Esophagus muscularis mucosa (tissue), 3 donors: ENCODE measurements around the gene TMEM174.

Source experiments
- POLR2AphosphoS5 ChIP-seq, 2 donors: sonication (generic); formaldehyde crosslinking; IDR thresholded peaks; one replicate each; pipeline ENCODE4 v1.6.1; 2017; ENCODE audit warnings: antibody characterized with exemption in 2 of 2
- TF ChIP-seq, protein P1 (sequence below), 3 experiments: fragments of 200-600 bp in 2 of 3; fragments of 450-650 bp in 1 of 3; sonication (generic) in 2 of 3; IDR thresholded peaks; one replicate each; pipeline ENCODE4 v1.5.1; 2017 to 2019; ENCODE audit warnings: antibody characterized with exemption in 3 of 3, mild to moderate bottlenecking in 2 of 3, moderate library complexity in 1 of 3

DNA sequence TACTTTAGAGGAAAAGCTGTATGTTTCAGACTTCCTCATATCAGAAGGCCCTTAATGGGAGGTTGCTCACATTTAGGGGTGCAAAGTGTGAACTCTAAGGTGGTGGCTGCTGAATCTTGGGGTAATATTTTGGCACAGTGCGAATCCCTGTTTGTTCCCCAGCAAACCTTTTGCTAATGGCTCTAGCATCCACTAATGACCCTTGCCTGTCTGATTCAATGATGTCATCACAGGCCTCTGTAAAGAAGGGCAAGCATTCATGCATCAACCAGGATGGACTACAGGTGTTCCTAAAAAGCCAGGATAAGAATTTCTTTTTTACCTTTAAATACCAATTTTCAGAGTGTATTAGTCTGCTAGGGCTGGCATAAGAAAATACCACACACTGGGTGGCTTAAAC lies 32.2 kb upstream of the TMEM174 start:
- TF ChIP-seq, protein P1, sequence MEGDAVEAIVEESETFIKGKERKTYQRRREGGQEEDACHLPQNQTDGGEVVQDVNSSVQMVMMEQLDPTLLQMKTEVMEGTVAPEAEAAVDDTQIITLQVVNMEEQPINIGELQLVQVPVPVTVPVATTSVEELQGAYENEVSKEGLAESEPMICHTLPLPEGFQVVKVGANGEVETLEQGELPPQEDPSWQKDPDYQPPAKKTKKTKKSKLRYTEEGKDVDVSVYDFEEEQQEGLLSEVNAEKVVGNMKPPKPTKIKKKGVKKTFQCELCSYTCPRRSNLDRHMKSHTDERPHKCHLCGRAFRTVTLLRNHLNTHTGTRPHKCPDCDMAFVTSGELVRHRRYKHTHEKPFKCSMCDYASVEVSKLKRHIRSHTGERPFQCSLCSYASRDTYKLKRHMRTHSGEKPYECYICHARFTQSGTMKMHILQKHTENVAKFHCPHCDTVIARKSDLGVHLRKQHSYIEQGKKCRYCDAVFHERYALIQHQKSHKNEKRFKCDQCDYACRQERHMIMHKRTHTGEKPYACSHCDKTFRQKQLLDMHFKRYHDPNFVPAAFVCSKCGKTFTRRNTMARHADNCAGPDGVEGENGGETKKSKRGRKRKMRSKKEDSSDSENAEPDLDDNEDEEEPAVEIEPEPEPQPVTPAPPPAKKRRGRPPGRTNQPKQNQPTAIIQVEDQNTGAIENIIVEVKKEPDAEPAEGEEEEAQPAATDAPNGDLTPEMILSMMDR (IDR thresholded peaks at IDR 0.05) = no peak
- no peak for TF ChIP-seq POLR2AphosphoS5 (IDR thresholded peaks at IDR 0.05)
